ENCODE data around the gene HDAC4. TPM values are rescaled to one million over a fixed set of nuclear protein-coding genes. Genes with fewer than 3 reads are reported as not detected.

The HDAC4 gene
- total and polyA plus RNA-seq, 2 experiments from 2014 or later = 9.3 to 10.8 TPM

DNA sequence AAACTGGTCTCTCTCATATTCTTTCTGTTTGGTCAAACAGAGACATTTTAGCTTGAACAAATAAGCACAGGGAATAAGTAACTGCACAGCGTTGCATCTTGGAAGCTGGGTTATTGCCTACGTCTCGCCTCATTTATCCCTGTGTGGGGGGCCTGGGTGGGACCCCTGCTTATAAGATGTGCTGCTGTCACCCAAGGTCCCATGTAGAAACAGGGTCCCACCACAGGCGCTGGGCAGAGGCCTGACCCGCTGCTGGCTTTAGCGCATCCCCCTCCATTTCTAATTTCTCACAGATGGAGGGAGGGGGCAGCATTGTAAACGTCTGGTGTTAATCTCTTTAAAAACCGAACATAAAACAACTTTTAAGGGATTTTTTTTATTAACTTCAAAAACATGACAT lies 207.8 kb downstream of the HDAC4 start:
- Histone ChIP-seq H3K27ac (no peak overlapping the region), H3K4me1 (ENCODE audit: insufficient read depth) (no peaks in the 10 kb centered on the region), H3K9me2 (replicated peaks; ENCODE audit: insufficient read depth) (no peaks in the 10 kb centered on the region), H3K27me3 (no peaks in the 10 kb centered on the region), H3K36me3 (replicated peaks; ENCODE audit: insufficient read depth, low read depth) (peaks cover 4% of the 10 kb centered on the region), H2AFZ (no peak overlapping the region), H3K4me3 (no peak overlapping the region), H3K9me3 (ENCODE audit: low read depth) (no peaks in the 10 kb centered on the region), H3K79me2 (no peaks in the 10 kb centered on the region), H3K4me2 (no peak overlapping the region), H4K20me1 (ENCODE audit: insufficient read depth, poor library complexity, severe bottlenecking) (no peaks in the 10 kb centered on the region)
- no peak for TF ChIP-seq CTCF (IDR thresholded peaks at IDR 0.05; ENCODE audit: poor library complexity)
- TF ChIP-seq EZH2 (IDR thresholded peaks at IDR 0.05; ENCODE audit: borderline replicate concordance) = no peak
- no peak for TF ChIP-seq EZH2phosphoT487 (IDR thresholded peaks at IDR 0.05; ENCODE audit: low read depth, severe bottlenecking, unreplicated experiment)
- no peak for DNase-seq (ENCODE audit: low spot score)
- WGBS (ENCODE audit: low lambda C conversion rate, missing lambda C conversion rate) = 81% methylated on average over 8 of the region's 8 CpGs

DNA sequence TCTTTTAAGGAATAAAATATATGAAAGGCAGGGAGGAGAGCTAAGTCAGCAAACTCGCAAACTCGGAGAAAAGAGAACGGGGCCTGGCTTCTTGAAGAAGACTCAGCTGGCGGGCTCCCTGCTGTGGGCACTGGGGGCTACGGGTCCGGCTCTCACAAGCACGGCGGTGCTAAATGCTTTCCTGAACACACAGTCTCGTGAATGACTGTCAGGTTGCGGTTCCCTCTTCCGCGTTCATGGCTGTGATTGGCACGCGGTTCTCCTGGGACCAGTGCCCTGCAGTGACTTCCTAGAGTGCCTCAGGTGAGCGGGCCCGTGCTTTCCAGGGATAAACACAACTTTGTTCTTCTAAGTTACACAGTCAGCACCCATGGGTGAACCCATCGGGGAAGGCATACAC lies 208.4 kb downstream of the HDAC4 start:
- no peak overlapping the region for H3K4me3 ChIP-seq
- H4K20me1 ChIP-seq (ENCODE audit: insufficient read depth, poor library complexity, severe bottlenecking) = no peaks in the 10 kb centered on the region
- no peaks in the 10 kb centered on the region for H3K9me2 ChIP-seq (replicated peaks; ENCODE audit: insufficient read depth)
- no peaks in the 10 kb centered on the region for H3K79me2 ChIP-seq
- TF ChIP-seq EZH2phosphoT487 (IDR thresholded peaks at IDR 0.05; ENCODE audit: low read depth, severe bottlenecking, unreplicated experiment) = no peak
- no peak for TF ChIP-seq EZH2 (IDR thresholded peaks at IDR 0.05; ENCODE audit: borderline replicate concordance)
- no peak for TF ChIP-seq CTCF (IDR thresholded peaks at IDR 0.05; ENCODE audit: poor library complexity)
- H3K4me1 ChIP-seq (ENCODE audit: insufficient read depth) = no peaks in the 10 kb centered on the region
- no peak overlapping the region for H3K4me2 ChIP-seq
- no peak for DNase-seq (ENCODE audit: low spot score)
- H3K36me3 ChIP-seq (replicated peaks; ENCODE audit: insufficient read depth, low read depth) = peaks cover 4% of the 10 kb centered on the region
- no peaks in the 10 kb centered on the region for H3K27me3 ChIP-seq
- H2AFZ ChIP-seq = no peak overlapping the region
- WGBS (ENCODE audit: low lambda C conversion rate, missing lambda C conversion rate) = 84% methylated on average over 17 of the region's 17 CpGs
- no peak overlapping the region for H3K27ac ChIP-seq
- H3K9me3 ChIP-seq (ENCODE audit: low read depth) = no peaks in the 10 kb centered on the region

GRCh38 chr2:239190921-239191885 lies 209.6 kb downstream of the HDAC4 start:
- TF ChIP-seq CTCF (IDR thresholded peaks at IDR 0.05; ENCODE audit: poor library complexity) (no peak), EZH2 (IDR thresholded peaks at IDR 0.05; ENCODE audit: borderline replicate concordance) (no peak), EZH2phosphoT487 (IDR thresholded peaks at IDR 0.05; ENCODE audit: low read depth, severe bottlenecking, unreplicated experiment) (no peak)
- Histone ChIP-seq H2AFZ (no peak overlapping the region), H3K9me2 (replicated peaks; ENCODE audit: insufficient read depth) (no peaks in the 10 kb centered on the region), H3K4me3 (no peak overlapping the region), H4K20me1 (ENCODE audit: insufficient read depth, poor library complexity, severe bottlenecking) (no peaks in the 10 kb centered on the region), H3K27me3 (no peaks in the 10 kb centered on the region), H3K36me3 (replicated peaks; ENCODE audit: insufficient read depth, low read depth) (peaks cover 4% of the 10 kb centered on the region), H3K9me3 (ENCODE audit: low read depth) (no peaks in the 10 kb centered on the region), H3K4me1 (ENCODE audit: insufficient read depth) (no peaks in the 10 kb centered on the region), H3K4me2 (no peak overlapping the region), H3K27ac (no peak overlapping the region), H3K79me2 (no peaks in the 10 kb centered on the region)
- no peak for DNase-seq (ENCODE audit: low spot score)
- 90% methylated on average over 15 of the region's 15 CpGs for WGBS (ENCODE audit: low lambda C conversion rate, missing lambda C conversion rate)
